Renal cortical epithelial cell (primary cell): ENCODE results near the gene TSC1. TPM values are rescaled to one million over a fixed set of nuclear protein-coding genes. Genes with fewer than 3 reads are reported as not detected.

Source experiments
- DNase-seq: peaks from one replicate; pipeline ENCODE4 v3.0.0-alpha.2; 2011; ENCODE audit warnings: low read depth
- total RNA-seq: library from RNA; depleted of rRNA; stranded (reverse); fragments of >200 nt; gene quantifications from 2 replicates; pipeline ENCODE4 v1.2.3, GENCODE V29; 2014

The TSC1 gene
- total RNA-seq, 1 donor from 2014 or later = 48.1 TPM

GRCh38 chr9:132888151-132888550, 56.3 kb downstream of the TSC1 start:
- DNase-seq = no peak

GRCh38 chr9:132887181-132888120, 57.0 kb downstream of the TSC1 start:
- no peak for DNase-seq

GRCh38 chr9:132886334-132886725, 58.1 kb downstream of the TSC1 start:
- DNase-seq = no peak

- DNase-seq = no peak
Measured at GRCh38 chr9:132885720-132886333, 58.6 kb downstream of the TSC1 start.

GRCh38 chr9:132883349-132884294, 60.8 kb downstream of the TSC1 start:
- no peak for DNase-seq

GRCh38 chr9:132882616-132883015, 61.8 kb downstream of the TSC1 start:
- DNase-seq = no peak

- DNase-seq = no peak
Measured at GRCh38 chr9:132881826-132882225, 62.6 kb downstream of the TSC1 start.

- DNase-seq = peak; percentile 19
Measured at GRCh38 chr9:132880324-132880661, 64.1 kb downstream of the TSC1 start.

GRCh38 chr9:132879457-132880323, 64.7 kb downstream of the TSC1 start:
- peak; percentile 25 for DNase-seq

- peak; percentile 28 for DNase-seq
Measured at GRCh38 chr9:132878695-132879456, 65.5 kb downstream of the TSC1 start, which contains the start of gene SPACA9. TSS of gene SPACA9 (plus strand) at chr9:132878898. CDS start at chr9:132883948, 5,050 bp downstream.

GRCh38 chr9:132877824-132878694, 66.4 kb downstream of the TSC1 start, which contains the start of gene AK8:
TSS of gene AK8 (minus strand) at chr9:132878284. CDS start at chr9:132878255, 29 bp downstream.
- peak; percentile 13 for DNase-seq

- DNase-seq = no peak
Measured at GRCh38 chr9:132877458-132877823, 67.0 kb downstream of the TSC1 start.

GRCh38 chr9:132876849-132877248, 67.6 kb downstream of the TSC1 start:
- no peak for DNase-seq

- DNase-seq = no peak
Measured at GRCh38 chr9:132875159-132875558, 69.3 kb downstream of the TSC1 start.

- no peak for DNase-seq
Measured at GRCh38 chr9:132873403-132873802, 71.0 kb downstream of the TSC1 start.

GRCh38 chr9:132869266-132869665, 75.2 kb downstream of the TSC1 start:
- DNase-seq = no peak

GRCh38 chr9:132866898-132867297, 77.5 kb downstream of the TSC1 start:
- no peak for DNase-seq

- no peak for DNase-seq
Measured at GRCh38 chr9:132864691-132865090, 79.7 kb downstream of the TSC1 start.

- DNase-seq = no peak
Measured at GRCh38 chr9:132864277-132864676, 80.1 kb downstream of the TSC1 start.
